Right lobe of liver (tissue), 4 donors: ENCODE measurements around the gene ZBTB18.

Experiments
- POLR2A ChIP-seq: fragments of 450-650 bp; IDR thresholded peaks from one replicate; pipeline ENCODE4 v1.6.1; 2017; ENCODE audit warnings: antibody characterized with exemption, mild to moderate bottlenecking
- TF ChIP-seq, protein P1 (sequence below), 4 donors: fragments of 200-600 bp in 3 of 4; fragments of 450-650 bp in 1 of 4; IDR thresholded peaks; one replicate each; pipeline versions ENCODE4 v1.5.1 to v1.8.0; 2016 to 2022; ENCODE audit warnings: antibody characterized with exemption in 4 of 4, mild to moderate bottlenecking in 2 of 4
- donor health status: DM: no; HTN: no; CAD: no.
- donor health status: DM: no; HTN: no; CAD: no.
- donor health status: DM: no; HTN: yes; CAD: no.

- TF ChIP-seq, protein P1, sequence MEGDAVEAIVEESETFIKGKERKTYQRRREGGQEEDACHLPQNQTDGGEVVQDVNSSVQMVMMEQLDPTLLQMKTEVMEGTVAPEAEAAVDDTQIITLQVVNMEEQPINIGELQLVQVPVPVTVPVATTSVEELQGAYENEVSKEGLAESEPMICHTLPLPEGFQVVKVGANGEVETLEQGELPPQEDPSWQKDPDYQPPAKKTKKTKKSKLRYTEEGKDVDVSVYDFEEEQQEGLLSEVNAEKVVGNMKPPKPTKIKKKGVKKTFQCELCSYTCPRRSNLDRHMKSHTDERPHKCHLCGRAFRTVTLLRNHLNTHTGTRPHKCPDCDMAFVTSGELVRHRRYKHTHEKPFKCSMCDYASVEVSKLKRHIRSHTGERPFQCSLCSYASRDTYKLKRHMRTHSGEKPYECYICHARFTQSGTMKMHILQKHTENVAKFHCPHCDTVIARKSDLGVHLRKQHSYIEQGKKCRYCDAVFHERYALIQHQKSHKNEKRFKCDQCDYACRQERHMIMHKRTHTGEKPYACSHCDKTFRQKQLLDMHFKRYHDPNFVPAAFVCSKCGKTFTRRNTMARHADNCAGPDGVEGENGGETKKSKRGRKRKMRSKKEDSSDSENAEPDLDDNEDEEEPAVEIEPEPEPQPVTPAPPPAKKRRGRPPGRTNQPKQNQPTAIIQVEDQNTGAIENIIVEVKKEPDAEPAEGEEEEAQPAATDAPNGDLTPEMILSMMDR (IDR thresholded peaks at IDR 0.05) = no peak
- no peak for TF ChIP-seq POLR2A
Observed at GRCh38 chr1:244077473-244078220, 26.6 kb downstream of the ZBTB18 start.
